ENCODE data around the gene NISCH.

The NISCH gene

DNA sequence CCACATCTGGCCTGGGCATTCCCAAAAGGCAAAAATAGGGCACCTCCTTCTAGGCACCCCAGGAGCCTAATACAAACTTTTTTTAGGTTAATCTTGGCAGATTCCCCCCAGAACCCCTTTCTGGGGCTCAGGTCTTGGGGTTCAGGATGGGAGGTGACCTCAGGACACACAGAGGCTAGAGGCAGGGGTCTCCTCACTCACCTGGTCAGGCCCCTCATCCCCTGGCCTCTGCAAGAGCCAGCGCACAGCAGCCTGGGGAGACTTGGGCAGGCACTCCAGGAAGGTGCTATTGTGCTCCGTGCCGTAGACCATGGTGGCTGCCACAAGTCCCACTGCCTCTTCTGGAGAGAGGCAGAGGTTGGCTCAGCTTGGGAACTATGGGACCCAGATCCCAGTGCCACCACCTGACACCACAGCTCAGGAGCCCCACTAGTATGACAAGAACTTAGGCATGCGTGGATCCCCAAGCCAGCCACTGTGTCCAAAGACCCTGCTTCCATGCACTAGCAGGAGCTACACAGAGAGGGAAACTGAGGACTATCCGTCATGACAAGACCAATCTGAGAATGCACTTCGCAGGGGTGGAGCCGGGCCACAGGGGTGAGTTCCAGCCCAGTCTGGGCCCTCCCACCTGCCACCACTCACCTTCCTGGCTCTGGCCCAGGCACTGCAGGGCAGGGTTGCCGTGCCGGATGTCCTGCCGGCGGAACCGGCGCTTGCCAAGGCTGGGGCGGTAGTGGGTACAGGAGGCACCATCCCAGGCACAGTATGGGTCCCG is 17.9 kb upstream of the NISCH start:
- Histone ChIP-seq H3K4me3 (ENCODE audit: low read length, poor library complexity, severe bottlenecking) (no peak overlapping the region), H3K4me1 (ENCODE audit: insufficient read depth, low read length, poor library complexity, severe bottlenecking) (no peaks in the 10 kb centered on the region), H3K9ac (ENCODE audit: low read depth, low read length, poor library complexity, severe bottlenecking) (no peak overlapping the region), H3K27me3 (ENCODE audit: insufficient read depth, low read length, poor library complexity, severe bottlenecking) (no peaks in the 10 kb centered on the region), H3K79me2 (ENCODE audit: insufficient read depth, low read length) (no peaks in the 10 kb centered on the region), H3K36me3 (ENCODE audit: insufficient read depth, low read length) (no peaks in the 10 kb centered on the region), H2AFZ (ENCODE audit: low read length) (no peak overlapping the region), H3F3A (ENCODE audit: low read depth) (no peaks in the 10 kb centered on the region), H4K20me1 (ENCODE audit: insufficient read depth, low read length, poor library complexity, severe bottlenecking) (no peaks in the 10 kb centered on the region), H3K9me3 (ENCODE audit: insufficient read depth, low read depth, low read length) (no peaks in the 10 kb centered on the region), H3K9me2 (replicated peaks; ENCODE audit: low read depth, low read length) (no peaks in the 10 kb centered on the region), H3K4me2 (ENCODE audit: low read depth, low read length, poor library complexity, severe bottlenecking) (no peak overlapping the region)
- TF ChIP-seq, protein P1, sequence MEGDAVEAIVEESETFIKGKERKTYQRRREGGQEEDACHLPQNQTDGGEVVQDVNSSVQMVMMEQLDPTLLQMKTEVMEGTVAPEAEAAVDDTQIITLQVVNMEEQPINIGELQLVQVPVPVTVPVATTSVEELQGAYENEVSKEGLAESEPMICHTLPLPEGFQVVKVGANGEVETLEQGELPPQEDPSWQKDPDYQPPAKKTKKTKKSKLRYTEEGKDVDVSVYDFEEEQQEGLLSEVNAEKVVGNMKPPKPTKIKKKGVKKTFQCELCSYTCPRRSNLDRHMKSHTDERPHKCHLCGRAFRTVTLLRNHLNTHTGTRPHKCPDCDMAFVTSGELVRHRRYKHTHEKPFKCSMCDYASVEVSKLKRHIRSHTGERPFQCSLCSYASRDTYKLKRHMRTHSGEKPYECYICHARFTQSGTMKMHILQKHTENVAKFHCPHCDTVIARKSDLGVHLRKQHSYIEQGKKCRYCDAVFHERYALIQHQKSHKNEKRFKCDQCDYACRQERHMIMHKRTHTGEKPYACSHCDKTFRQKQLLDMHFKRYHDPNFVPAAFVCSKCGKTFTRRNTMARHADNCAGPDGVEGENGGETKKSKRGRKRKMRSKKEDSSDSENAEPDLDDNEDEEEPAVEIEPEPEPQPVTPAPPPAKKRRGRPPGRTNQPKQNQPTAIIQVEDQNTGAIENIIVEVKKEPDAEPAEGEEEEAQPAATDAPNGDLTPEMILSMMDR (conservative IDR thresholded peaks at IDR 0.05; ENCODE audit: low read length) = no peak
- no peak for TF ChIP-seq EZH2phosphoT487 (IDR thresholded peaks at IDR 0.05; ENCODE audit: borderline replicate concordance)

DNA sequence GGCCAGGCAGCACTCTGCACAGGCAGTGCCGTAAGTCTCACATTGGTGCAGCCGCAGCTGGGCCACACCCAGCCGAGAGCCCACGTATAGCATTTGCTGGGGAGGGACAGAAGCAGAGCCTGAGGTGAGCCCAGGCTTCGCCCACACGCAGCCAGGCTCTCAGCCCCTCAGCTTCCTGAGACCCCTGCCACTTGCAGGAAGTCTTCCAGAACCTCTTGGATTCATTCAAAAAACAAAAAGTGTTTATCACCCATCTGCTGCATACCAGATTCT is 17.4 kb upstream of the NISCH start:
- H2AFZ ChIP-seq (ENCODE audit: low read length) = no peak overlapping the region
- no peak overlapping the region for H3K4me2 ChIP-seq (ENCODE audit: low read depth, low read length, poor library complexity, severe bottlenecking)
- H3K4me1 ChIP-seq (ENCODE audit: insufficient read depth, low read length, poor library complexity, severe bottlenecking) = no peaks in the 10 kb centered on the region
- H3K36me3 ChIP-seq (ENCODE audit: insufficient read depth, low read length) = no peaks in the 10 kb centered on the region
- TF ChIP-seq, protein P1 (conservative IDR thresholded peaks at IDR 0.05; ENCODE audit: low read length) = no peak
- TF ChIP-seq EZH2phosphoT487 (IDR thresholded peaks at IDR 0.05; ENCODE audit: borderline replicate concordance) = no peak
- no peak overlapping the region for H3K4me3 ChIP-seq (ENCODE audit: low read length, poor library complexity, severe bottlenecking)
- H3F3A ChIP-seq (ENCODE audit: low read depth) = no peaks in the 10 kb centered on the region
- H3K9ac ChIP-seq (ENCODE audit: low read depth, low read length, poor library complexity, severe bottlenecking) = no peak overlapping the region
- no peaks in the 10 kb centered on the region for H3K9me3 ChIP-seq (ENCODE audit: insufficient read depth, low read depth, low read length)
- no peaks in the 10 kb centered on the region for H4K20me1 ChIP-seq (ENCODE audit: insufficient read depth, low read length, poor library complexity, severe bottlenecking)
- H3K27me3 ChIP-seq (ENCODE audit: insufficient read depth, low read length, poor library complexity, severe bottlenecking) = no peaks in the 10 kb centered on the region
- no peaks in the 10 kb centered on the region for H3K79me2 ChIP-seq (ENCODE audit: insufficient read depth, low read length)
- H3K9me2 ChIP-seq (replicated peaks; ENCODE audit: low read depth, low read length) = no peaks in the 10 kb centered on the region

DNA sequence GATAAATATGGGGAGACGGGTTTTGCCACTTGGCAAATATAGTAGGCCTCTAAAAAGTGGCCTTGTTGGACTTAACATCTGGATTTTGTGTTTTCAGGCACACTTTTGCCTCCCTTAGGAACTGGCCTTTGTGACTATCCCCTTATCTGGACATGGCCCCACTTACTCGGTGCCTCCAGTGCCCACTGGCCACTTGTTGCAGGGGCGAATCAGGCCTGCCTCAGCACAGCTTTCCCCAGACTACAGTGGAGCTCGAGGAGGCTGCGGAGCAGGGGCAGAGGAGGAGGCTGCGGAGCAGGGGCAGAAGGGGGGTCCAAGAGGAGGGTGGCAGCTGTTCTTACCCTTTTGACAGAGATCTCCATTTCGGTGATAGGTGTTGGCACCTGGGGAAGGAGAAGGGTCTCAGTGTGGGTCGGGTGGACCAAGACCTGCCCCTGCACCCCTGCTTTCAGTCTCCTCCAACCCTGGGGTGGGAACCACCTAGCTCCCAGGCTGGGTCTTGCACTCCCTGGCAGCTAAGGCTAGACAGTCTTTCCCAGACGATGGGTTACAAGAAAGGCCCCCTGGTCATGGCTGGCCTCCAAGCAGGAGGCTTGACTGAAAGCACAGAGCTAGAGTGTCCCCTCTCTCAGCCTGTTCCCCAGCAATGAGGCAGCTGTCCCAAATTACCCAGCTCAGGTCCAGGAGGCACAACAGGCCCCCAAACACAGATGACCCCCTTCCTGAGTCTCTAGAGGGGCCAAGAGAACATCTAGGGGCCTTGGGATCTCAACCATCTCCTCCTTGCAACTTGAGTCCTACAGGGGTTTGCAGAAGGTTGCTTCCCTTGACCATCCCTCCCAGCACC is 16.6 kb upstream of the NISCH start:
- no peak overlapping the region for H3K4me2 ChIP-seq (ENCODE audit: low read depth, low read length, poor library complexity, severe bottlenecking)
- H2AFZ ChIP-seq (ENCODE audit: low read length) = no peak overlapping the region
- H3K79me2 ChIP-seq (ENCODE audit: insufficient read depth, low read length) = no peaks in the 10 kb centered on the region
- no peaks in the 10 kb centered on the region for H3K27me3 ChIP-seq (ENCODE audit: insufficient read depth, low read length, poor library complexity, severe bottlenecking)
- no peaks in the 10 kb centered on the region for H3K36me3 ChIP-seq (ENCODE audit: insufficient read depth, low read length)
- no peaks in the 10 kb centered on the region for H3K4me1 ChIP-seq (ENCODE audit: insufficient read depth, low read length, poor library complexity, severe bottlenecking)
- H3K4me3 ChIP-seq (ENCODE audit: low read length, poor library complexity, severe bottlenecking) = no peak overlapping the region
- H3K9me2 ChIP-seq (replicated peaks; ENCODE audit: low read depth, low read length) = no peaks in the 10 kb centered on the region
- TF ChIP-seq, protein P1 (conservative IDR thresholded peaks at IDR 0.05; ENCODE audit: low read length) = no peak
- TF ChIP-seq EZH2phosphoT487 (IDR thresholded peaks at IDR 0.05; ENCODE audit: borderline replicate concordance) = no peak
- H3K9me3 ChIP-seq (ENCODE audit: insufficient read depth, low read depth, low read length) = no peaks in the 10 kb centered on the region
- no peak overlapping the region for H3K9ac ChIP-seq (ENCODE audit: low read depth, low read length, poor library complexity, severe bottlenecking)
- H4K20me1 ChIP-seq (ENCODE audit: insufficient read depth, low read length, poor library complexity, severe bottlenecking) = no peaks in the 10 kb centered on the region
- H3F3A ChIP-seq (ENCODE audit: low read depth) = no peaks in the 10 kb centered on the region
